Tibial nerve (tissue), 4 donors: ENCODE data around the gene CEP95.

Experiments used
- EP300 ChIP-seq, 2 donors: sonication (generic); formaldehyde crosslinking; IDR thresholded peaks; one replicate each; pipeline ENCODE4 v1.6.1; 2017; ENCODE audit warnings: antibody characterized with exemption in 2 of 2, mild to moderate bottlenecking in 1 of 2
- POLR2A ChIP-seq, 2 donors: fragments of 450-650 bp; IDR thresholded peaks; one replicate each; pipeline ENCODE4 v1.6.1; 2017; ENCODE audit warnings: antibody characterized with exemption in 2 of 2, mild to moderate bottlenecking in 2 of 2, moderate library complexity in 2 of 2
- TF ChIP-seq, protein P1 (sequence below), 5 experiments: fragments of 200-600 bp in 3 of 5; fragments of 450-650 bp in 2 of 5; sonication (generic) in 3 of 5; IDR thresholded peaks; one replicate each; pipeline ENCODE4 v1.5.1; 2016 to 2019; ENCODE audit warnings: antibody characterized with exemption in 5 of 5, mild to moderate bottlenecking in 3 of 5, moderate library complexity in 2 of 5

- TF ChIP-seq, protein P1, sequence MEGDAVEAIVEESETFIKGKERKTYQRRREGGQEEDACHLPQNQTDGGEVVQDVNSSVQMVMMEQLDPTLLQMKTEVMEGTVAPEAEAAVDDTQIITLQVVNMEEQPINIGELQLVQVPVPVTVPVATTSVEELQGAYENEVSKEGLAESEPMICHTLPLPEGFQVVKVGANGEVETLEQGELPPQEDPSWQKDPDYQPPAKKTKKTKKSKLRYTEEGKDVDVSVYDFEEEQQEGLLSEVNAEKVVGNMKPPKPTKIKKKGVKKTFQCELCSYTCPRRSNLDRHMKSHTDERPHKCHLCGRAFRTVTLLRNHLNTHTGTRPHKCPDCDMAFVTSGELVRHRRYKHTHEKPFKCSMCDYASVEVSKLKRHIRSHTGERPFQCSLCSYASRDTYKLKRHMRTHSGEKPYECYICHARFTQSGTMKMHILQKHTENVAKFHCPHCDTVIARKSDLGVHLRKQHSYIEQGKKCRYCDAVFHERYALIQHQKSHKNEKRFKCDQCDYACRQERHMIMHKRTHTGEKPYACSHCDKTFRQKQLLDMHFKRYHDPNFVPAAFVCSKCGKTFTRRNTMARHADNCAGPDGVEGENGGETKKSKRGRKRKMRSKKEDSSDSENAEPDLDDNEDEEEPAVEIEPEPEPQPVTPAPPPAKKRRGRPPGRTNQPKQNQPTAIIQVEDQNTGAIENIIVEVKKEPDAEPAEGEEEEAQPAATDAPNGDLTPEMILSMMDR (IDR thresholded peaks at IDR 0.05): no peak
- TF ChIP-seq POLR2A (IDR thresholded peaks at IDR 0.05) (no peak), EP300 (IDR thresholded peaks at IDR 0.05) (no peak)
These were observed 5.7 kb upstream of the CEP95 start for GRCh38 chr17:64500862-64501765.
